Esophagus squamous epithelium (tissue), 4 donors: Measurements from ENCODE around the gene RHO.

Experiments used
- POLR2A ChIP-seq, 4 donors: fragments of 450-650 bp; IDR thresholded peaks; one replicate each; pipeline ENCODE4 v1.6.1; 2017; ENCODE audit warnings: antibody characterized with exemption in 4 of 4, mild to moderate bottlenecking in 4 of 4, moderate library complexity in 3 of 4
- TF ChIP-seq, protein P1 (sequence below), 6 experiments: fragments of 450-650 bp in 4 of 6; fragments of 200-600 bp in 2 of 6; sonication (generic) in 2 of 6; IDR thresholded peaks; one replicate each; pipeline ENCODE4 v1.5.1; 2016 to 2019; ENCODE audit warnings: antibody characterized with exemption in 6 of 6, mild to moderate bottlenecking in 4 of 6, moderate library complexity in 4 of 6

GRCh38 chr3:129527262-129527661, 1.2 kb upstream of the RHO start:
- no peak for TF ChIP-seq POLR2A (IDR thresholded peaks at IDR 0.05)
- TF ChIP-seq, protein P1, sequence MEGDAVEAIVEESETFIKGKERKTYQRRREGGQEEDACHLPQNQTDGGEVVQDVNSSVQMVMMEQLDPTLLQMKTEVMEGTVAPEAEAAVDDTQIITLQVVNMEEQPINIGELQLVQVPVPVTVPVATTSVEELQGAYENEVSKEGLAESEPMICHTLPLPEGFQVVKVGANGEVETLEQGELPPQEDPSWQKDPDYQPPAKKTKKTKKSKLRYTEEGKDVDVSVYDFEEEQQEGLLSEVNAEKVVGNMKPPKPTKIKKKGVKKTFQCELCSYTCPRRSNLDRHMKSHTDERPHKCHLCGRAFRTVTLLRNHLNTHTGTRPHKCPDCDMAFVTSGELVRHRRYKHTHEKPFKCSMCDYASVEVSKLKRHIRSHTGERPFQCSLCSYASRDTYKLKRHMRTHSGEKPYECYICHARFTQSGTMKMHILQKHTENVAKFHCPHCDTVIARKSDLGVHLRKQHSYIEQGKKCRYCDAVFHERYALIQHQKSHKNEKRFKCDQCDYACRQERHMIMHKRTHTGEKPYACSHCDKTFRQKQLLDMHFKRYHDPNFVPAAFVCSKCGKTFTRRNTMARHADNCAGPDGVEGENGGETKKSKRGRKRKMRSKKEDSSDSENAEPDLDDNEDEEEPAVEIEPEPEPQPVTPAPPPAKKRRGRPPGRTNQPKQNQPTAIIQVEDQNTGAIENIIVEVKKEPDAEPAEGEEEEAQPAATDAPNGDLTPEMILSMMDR (IDR thresholded peaks at IDR 0.05), result no peak
